CD4-positive, alpha-beta T cell (primary cell): ENCODE results near the gene LAMC2. TPM values are rescaled to one million over a fixed set of nuclear protein-coding genes. Genes with fewer than 3 reads are reported as not detected.
"Not testable (repeated sequence)": the region's sequence is repeated elsewhere in the genome, so short reads cannot be mapped to it uniquely, and the experiment has no call there.

Experiments used
- ATAC-seq: fragments of 200-7000 bp; cut with Tn5 transposase; one replicate; pipeline ENCODE4 v1.10.0; 2022; ENCODE audit warnings: mild to moderate bottlenecking; ENCODE audit not compliant: poor library complexity
- CTCF ChIA-PET: fragments of 350-600 bp; sonication (Branson Sonifier 250); formaldehyde crosslinking; loops from one replicate; lab custom pipeline; 2021; ENCODE audit warnings: antibody characterized with exemption, inconsistent platforms; lab: Charles Lee
- POLR2A ChIA-PET: fragments of 350-600 bp; sonication (Branson Sonifier 250); formaldehyde crosslinking; loops from one replicate; lab custom pipeline; 2021; ENCODE audit warnings: antibody characterized with exemption, inconsistent platforms; lab: Charles Lee
- DNase-seq, 14 experiments: peaks; one replicate each; pipeline ENCODE4 v3.0.0-alpha.2; 2013 to 2020; ENCODE audit warnings: mixed read lengths in 2 of 14
- H3K27ac ChIP-seq, 2 donors: one replicate each; pipeline versions ENCODE4 v1.5.1 to v1.7.0; 2013; ENCODE audit warnings: low read length in 2 of 2, low read depth in 1 of 2, mild to moderate bottlenecking in 1 of 2
- H3K27me3 ChIP-seq, 2 experiments: 1 replicate in 1 of 2; 2 replicates in 1 of 2; pipeline versions ENCODE4 v1.6.1 to v1.7.0; 2013; ENCODE audit warnings: low read length in 2 of 2, control low read depth in 1 of 2, mild to moderate bottlenecking in 1 of 2, moderate library complexity in 1 of 2; ENCODE audit not compliant: insufficient read depth in 2 of 2, control insufficient read depth in 1 of 2
- H3K36me3 ChIP-seq: one replicate; pipeline ENCODE4 v1.6.1; 2013; ENCODE audit warnings: low read length, control low read depth; ENCODE audit not compliant: insufficient read depth
- H3K4me1 ChIP-seq: one replicate; pipeline ENCODE4 v1.6.1; 2013; ENCODE audit warnings: low read length, control low read depth; ENCODE audit not compliant: insufficient read depth
- H3K4me3 ChIP-seq: one replicate; pipeline ENCODE4 v1.5.1; 2013; ENCODE audit warnings: mild to moderate bottlenecking, low read length, moderate library complexity
- H3K9me3 ChIP-seq, 2 experiments: 1 replicate in 1 of 2; 2 replicates in 1 of 2; pipeline versions ENCODE4 v1.6.1 to v1.7.0; 2013; ENCODE audit warnings: low read length in 2 of 2, mild to moderate bottlenecking in 2 of 2, control low read depth in 1 of 2, moderate library complexity in 1 of 2; ENCODE audit not compliant: control insufficient read depth in 1 of 2, insufficient read depth in 1 of 2
- H3K27ac Mint-ChIP-seq: one replicate; pipeline ENCODE4 v1.8.0; 2020; ENCODE audit warnings: mixed read lengths
- H3K27me3 Mint-ChIP-seq: one replicate; pipeline ENCODE4 v1.8.0; 2021; ENCODE audit warnings: mixed read lengths
- H3K36me3 Mint-ChIP-seq: one replicate; pipeline ENCODE4 v1.8.0; 2021; ENCODE audit warnings: low read depth, mixed read lengths
- H3K4me1 Mint-ChIP-seq: one replicate; pipeline ENCODE4 v1.8.0; 2021; ENCODE audit warnings: low read depth, mixed read lengths
- H3K4me3 Mint-ChIP-seq: one replicate; pipeline ENCODE4 v1.8.0; 2020; ENCODE audit warnings: mild to moderate bottlenecking, mixed read lengths
- H3K9me3 Mint-ChIP-seq: one replicate; pipeline ENCODE4 v1.8.0; 2020; ENCODE audit warnings: mixed read lengths
- CTCF ChIP-seq: fragments of 200-600 bp; IDR thresholded peaks from one replicate; pipeline ENCODE4 v1.8.0; 2022; ENCODE audit warnings: antibody characterized with exemption, mild to moderate bottlenecking
- intact Hi-C, 2 experiments: fragments of 100-400 bp; cut with DNase I in 1 of 2; cut with micrococcal nuclease in 1 of 2; formaldehyde crosslinking; loops; one replicate each; pipeline versions ENCODE4 v1.15.1 to v1.9.0; 2023 to 2025; cut with DNase I, micrococcal nuclease
- total RNA-seq, 174 experiments: library from RNA in 2 of 174; stranded (reverse) in 2 of 174; gene quantifications; one replicate each; pipeline ENCODE4 v1.2.3 and lab custom pipeline; 2021 to 2026

The LAMC2 gene
- total RNA-seq, 2 experiments from 2014 or later, result not detected

- H3K4me3 ChIP-seq, result no peak overlapping the region
- no peaks in the 10 kb centered on the region for H3K36me3 ChIP-seq
- Mint-ChIP-seq H3K36me3 (no peaks in the 10 kb centered on the region), H3K4me3 (no peak overlapping the region), H3K27me3 (peaks cover 27% of the 10 kb centered on the region), H3K27ac (no peak overlapping the region), H3K4me1 (no peaks in the 10 kb centered on the region), H3K9me3 (no peaks in the 10 kb centered on the region)
- ATAC-seq (no peak), DNase-seq (no peak)
- H3K27ac ChIP-seq, result no peak overlapping the region
- intact Hi-C loops, result no loop called here
- no peaks in the 10 kb centered on the region for H3K4me1 ChIP-seq
- POLR2A ChIA-PET, result no interaction called here
- peaks cover 0 to 3% of the 10 kb centered on the region in 2 experiments for H3K27me3 ChIP-seq
- CTCF ChIA-PET, result no interaction called here
- TF ChIP-seq CTCF, result no peak
- H3K9me3 ChIP-seq, result no peaks in the 10 kb centered on the region
Measured at GRCh38 chr1:183270541-183271141, 84.6 kb downstream of the LAMC2 start.

GRCh38 chr1:183272390-183272848, 86.4 kb downstream of the LAMC2 start:
- TF ChIP-seq CTCF, result no peak
- no peak overlapping the region for H3K27ac Mint-ChIP-seq
- H3K36me3 Mint-ChIP-seq, result no peaks in the 10 kb centered on the region
- intact Hi-C loops, result no loop called here
- no peak overlapping the region for H3K4me3 Mint-ChIP-seq
- DNase-seq (no peak), ATAC-seq (no peak)
- ChIA-PET CTCF (no interaction called here), POLR2A (no interaction called here)
- Histone ChIP-seq H3K4me3 (no peak overlapping the region), H3K9me3 (no peaks in the 10 kb centered on the region), H3K4me1 (no peaks in the 10 kb centered on the region), H3K36me3 (no peaks in the 10 kb centered on the region), H3K27ac (no peak overlapping the region), H3K27me3 (peaks cover 0 to 1% of the 10 kb centered on the region in 2 experiments)
- no peaks in the 10 kb centered on the region for H3K4me1 Mint-ChIP-seq
- peaks cover 20% of the 10 kb centered on the region for H3K27me3 Mint-ChIP-seq
- H3K9me3 Mint-ChIP-seq, result no peaks in the 10 kb centered on the region

GRCh38 chr1:183273300-183273699, 87.2 kb downstream of the LAMC2 start:
- Mint-ChIP-seq H3K27me3 (peaks cover 13% of the 10 kb centered on the region), H3K36me3 (no peaks in the 10 kb centered on the region), H3K9me3 (no peaks in the 10 kb centered on the region), H3K27ac (no peak overlapping the region), H3K4me3 (no peak overlapping the region), H3K4me1 (no peaks in the 10 kb centered on the region)
- Histone ChIP-seq H3K4me3 (no peak overlapping the region), H3K9me3 (no peaks in the 10 kb centered on the region), H3K27ac (no peak overlapping the region), H3K4me1 (peaks cover under 1% of the 10 kb centered on the region), H3K36me3 (no peaks in the 10 kb centered on the region), H3K27me3 (no peaks in the 10 kb centered on the region)
- no peak for TF ChIP-seq CTCF
- ChIA-PET POLR2A (no interaction called here), CTCF (no interaction called here)
- no peak for ATAC-seq
- DNase-seq, result no peak
- intact Hi-C loops, result no loop called here

GRCh38 chr1:183273984-183274383, 87.9 kb downstream of the LAMC2 start:
- ATAC-seq, H3K4me3 Mint-ChIP-seq, H3K4me1 ChIP-seq, intact Hi-C loops, CTCF ChIA-PET, H3K27me3 ChIP-seq, H3K27ac ChIP-seq, POLR2A ChIA-PET, H3K9me3 Mint-ChIP-seq, DNase-seq, H3K27ac Mint-ChIP-seq, H3K4me3 ChIP-seq, H3K4me1 Mint-ChIP-seq, H3K36me3 Mint-ChIP-seq, H3K36me3 ChIP-seq, H3K9me3 ChIP-seq: not testable (repeated sequence)
- H3K27me3 Mint-ChIP-seq, result peaks cover 11% of the 10 kb centered on the region
